ENCODE data around the gene RPL3. TPM values are rescaled to one million over a fixed set of nuclear protein-coding genes. Genes with fewer than 3 reads are reported as not detected.

The RPL3 gene
- total RNA-seq, 1 experiment from 2014 or later = 755 TPM

- peak; percentile 65 for DNase-seq (ENCODE audit: low read depth)
Measured at GRCh38 chr22:39299829-39300178, 19.6 kb downstream of the RPL3 start.

DNA sequence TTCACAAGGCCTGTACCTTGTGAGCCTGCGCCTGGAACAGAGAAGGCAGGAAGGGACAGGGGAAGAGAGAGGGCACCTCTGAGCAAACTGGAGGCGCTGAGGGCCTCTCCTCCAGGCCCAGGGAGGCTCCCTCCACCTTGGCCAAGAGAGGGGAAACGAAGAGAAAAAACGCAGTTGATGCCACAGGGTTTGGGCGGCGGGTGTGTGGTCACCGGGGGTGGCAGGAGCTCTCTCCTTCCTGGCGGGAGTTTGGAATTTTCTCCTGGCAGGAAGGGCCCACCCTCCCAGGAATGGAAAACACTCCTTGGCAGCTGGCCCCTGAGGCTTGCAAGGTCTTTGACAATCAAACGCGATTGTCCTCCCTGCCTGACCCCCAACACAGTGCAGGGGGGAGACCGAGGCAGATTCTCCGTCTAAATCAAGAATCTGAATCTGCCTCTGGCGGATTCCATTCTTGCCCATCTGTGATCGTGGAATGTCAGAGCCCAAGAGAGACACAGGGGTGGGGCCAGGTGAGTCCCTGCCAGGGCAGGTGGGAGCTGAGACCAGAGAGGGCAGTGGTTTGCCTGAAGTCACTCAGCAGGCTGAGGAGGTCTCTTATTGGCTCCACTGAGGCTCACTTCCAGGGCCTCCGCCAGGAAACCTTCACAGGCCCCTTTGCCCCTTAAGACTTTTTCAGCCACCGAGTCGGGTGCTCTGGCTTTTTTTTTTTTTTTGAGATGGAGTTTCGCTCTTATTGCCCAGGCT is 21.0 kb downstream of the RPL3 start:
- DNase-seq (ENCODE audit: low read depth) = no peak

DNA sequence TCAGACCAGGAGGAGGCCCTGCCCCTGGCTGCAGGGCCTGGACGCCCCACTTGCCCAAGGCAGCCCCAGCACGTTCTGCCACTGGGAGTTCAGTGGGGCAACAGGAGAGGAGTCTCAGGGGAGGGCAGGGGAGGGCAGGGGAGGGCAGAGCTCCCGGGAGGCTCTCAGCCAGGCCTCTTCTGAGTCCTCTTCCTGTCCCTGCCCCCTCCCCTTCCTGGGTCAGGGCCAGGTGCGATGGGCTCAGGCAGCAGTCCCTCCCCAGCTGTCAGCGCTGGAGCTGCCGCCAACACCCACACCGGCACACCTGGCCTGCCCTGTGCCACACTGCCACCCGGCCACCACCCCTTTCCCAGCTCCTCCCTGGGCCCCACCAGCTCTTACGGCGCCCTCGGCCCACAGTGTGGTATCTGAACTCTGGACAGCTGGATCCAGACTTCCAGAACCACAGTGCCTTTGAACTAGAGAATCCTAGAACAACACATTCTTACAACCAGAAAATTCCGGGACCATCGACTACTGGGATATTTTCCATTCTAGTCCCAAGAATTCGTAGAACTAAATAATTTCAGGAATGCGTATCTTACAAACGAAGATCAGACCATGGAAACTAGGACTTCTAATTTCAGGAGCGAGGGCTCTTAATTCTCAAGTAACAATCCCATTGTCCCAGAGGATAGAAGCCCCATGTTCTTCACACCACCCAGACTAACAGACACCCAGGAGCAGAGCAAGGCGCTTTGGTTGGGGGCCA is 21.8 kb downstream of the RPL3 start:
- no peak for DNase-seq (ENCODE audit: low read depth)

GRCh38 chr22:39296981-39297489 is 22.4 kb downstream of the RPL3 start:
- DNase-seq (ENCODE audit: low read depth) = no peak

DNA sequence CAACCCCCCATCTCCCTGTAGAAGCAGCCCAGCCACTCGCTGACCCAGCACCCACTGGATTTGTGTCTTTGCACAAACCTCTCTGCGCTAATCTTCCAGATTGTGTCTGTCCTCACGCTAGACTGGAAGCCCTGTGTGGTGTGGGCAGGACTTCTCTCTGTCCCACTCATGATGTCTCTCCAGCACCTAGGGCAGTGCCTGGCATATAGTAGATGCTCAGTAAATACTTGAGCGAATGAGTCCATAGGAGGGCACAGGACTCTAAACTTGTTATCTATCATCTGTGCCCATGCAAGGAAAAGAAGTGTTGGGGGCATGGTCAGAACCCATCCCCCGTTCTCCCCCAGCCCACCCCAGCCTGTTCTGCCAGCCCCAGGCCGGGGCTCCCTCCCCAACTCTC is 22.9 kb downstream of the RPL3 start:
- DNase-seq (ENCODE audit: low read depth) = no peak

GRCh38 chr22:39294571-39295468 is 24.6 kb downstream of the RPL3 start:
- no peak for DNase-seq (ENCODE audit: low read depth)

- DNase-seq (ENCODE audit: low read depth) = no peak
Measured at GRCh38 chr22:39293766-39294368, 25.6 kb downstream of the RPL3 start.

- DNase-seq (ENCODE audit: low read depth) = peak; percentile 92
Measured at GRCh38 chr22:39292561-39293074, 26.8 kb downstream of the RPL3 start.

GRCh38 chr22:39292031-39292462 is 27.4 kb downstream of the RPL3 start:
- DNase-seq (ENCODE audit: low read depth) = peak; percentile 33

GRCh38 chr22:39291523-39291922 is 27.9 kb downstream of the RPL3 start:
- DNase-seq (ENCODE audit: low read depth) = no peak

GRCh38 chr22:39290724-39291161 is 28.7 kb downstream of the RPL3 start:
- DNase-seq (ENCODE audit: low read depth) = peak; percentile 84

GRCh38 chr22:39289975-39290720 is 29.3 kb downstream of the RPL3 start:
- no peak for DNase-seq (ENCODE audit: low read depth)

DNA sequence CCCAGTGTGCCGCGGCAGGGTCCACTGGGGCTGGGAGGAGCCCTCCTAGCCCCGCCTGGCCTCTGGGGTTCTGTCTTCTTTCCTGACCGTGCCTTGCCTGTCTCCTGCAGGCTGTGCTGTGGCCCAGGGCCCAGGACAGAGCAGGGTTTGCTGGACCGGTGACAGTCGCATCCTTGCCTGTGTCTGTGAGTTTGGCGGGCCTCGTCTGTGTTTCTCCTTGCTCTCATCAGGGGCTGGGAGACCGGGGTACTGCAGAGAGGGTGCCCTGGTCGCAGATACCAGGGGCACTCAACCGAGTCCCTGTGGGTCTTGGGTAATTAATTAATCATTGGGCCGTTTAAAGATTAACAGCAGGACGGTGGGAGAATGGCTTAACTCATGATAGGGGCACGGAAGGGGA is 29.9 kb downstream of the RPL3 start:
- DNase-seq (ENCODE audit: low read depth) = no peak

DNA sequence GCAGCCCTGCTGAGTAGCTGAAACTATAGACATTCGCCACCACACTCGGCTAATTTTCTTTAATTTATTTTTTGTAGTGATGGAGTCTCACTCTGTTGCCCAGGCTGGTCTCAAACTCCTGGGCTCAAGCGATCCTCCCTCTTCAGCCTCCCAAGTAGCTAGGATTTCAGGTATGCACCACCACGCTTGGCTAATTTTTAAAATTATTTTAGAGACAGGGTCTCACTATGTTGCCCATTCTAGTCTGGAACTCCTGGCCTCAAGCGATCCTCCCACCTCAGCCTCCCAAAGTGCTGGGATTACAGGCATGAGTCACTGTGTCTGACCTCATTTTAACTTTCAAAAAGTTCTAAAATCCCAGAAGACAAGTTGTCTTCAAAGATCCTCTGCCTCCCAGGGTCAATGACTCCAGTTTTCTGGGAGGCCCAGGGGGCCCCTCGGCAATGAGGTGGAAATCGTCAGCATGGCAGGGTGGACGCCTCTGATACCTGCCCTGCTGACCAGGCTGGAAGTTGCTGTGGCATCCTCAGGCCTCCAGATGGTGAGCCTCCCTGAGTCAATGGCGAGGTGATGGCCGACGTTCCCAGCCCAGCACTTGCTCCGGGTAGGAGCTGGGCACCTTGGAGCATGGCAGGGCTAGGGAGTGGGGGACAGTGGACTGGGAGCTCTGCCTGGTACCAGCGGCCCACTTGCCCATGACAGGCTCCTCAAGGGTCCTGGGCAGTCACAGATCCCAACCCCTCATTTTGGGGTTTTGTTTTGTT is 31.1 kb downstream of the RPL3 start:
- no peak for DNase-seq (ENCODE audit: low read depth)

GRCh38 chr22:39287076-39287725 is 32.2 kb downstream of the RPL3 start:
- DNase-seq (ENCODE audit: low read depth) = no peak

DNA sequence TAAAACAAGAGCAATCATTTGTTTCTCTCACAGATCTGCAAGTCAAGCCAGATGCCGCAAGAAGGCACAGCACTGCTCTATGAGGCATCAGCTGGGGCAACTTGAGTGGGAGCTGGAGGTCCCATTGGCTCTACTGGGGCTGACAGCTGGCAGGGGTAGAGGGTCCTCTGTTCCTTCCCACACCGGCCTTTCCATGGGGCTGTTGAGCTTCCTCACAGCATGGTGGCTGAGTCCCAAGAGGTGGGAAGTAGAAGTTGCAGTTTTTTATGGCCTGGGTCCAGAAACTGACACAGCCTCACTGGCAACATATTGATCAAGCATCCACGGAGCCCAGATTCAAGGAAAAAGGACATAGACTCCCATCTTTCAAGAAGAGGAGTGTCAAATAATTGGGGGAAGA is 34.4 kb downstream of the RPL3 start:
- DNase-seq (ENCODE audit: low read depth) = no peak

GRCh38 chr22:39284142-39284980 is 35.1 kb downstream of the RPL3 start:
- peak; percentile 72 for DNase-seq (ENCODE audit: low read depth)
